ENCODE measurements around the gene PTP4A2. TPM values are rescaled to one million over a fixed set of nuclear protein-coding genes. Genes with fewer than 3 reads are reported as not detected.

Gene PTP4A2
- total and polyA plus RNA-seq, 2 of the 13 experiments (the other 11 are each of a cell fraction or from before 2014, with no cell fraction given) = 173 to 225 TPM

GRCh38 chr1:31906557-31906956, 31.6 kb downstream of the PTP4A2 start:
- 100% methylated on average over 2 of the region's 2 CpGs for WGBS (ENCODE audit: low lambda C conversion rate)

More at GRCh38 chr1:31906557-31906956, 31.6 kb downstream of the PTP4A2 start:
- ATAC-seq = no peak
- H2AFZ ChIP-seq (ENCODE audit: low read length) = no peak overlapping the region
- no peaks in the 10 kb centered on the region for H3K9me3 ChIP-seq (ENCODE audit: low read length)
- H4K20me1 ChIP-seq (ENCODE audit: insufficient read depth, low read length) = no peaks in the 10 kb centered on the region
- no peaks in the 10 kb centered on the region for H3K27me3 ChIP-seq (ENCODE audit: control insufficient read depth in 1 of 2, insufficient read depth in 2 of 2, low read length in 2 of 2)
- no peaks in the 10 kb centered on the region for H3K79me2 ChIP-seq (ENCODE audit: insufficient read depth, low read length)
- in situ Hi-C loops (cut with HindIII; ENCODE audit: extremely low pct_ligation_motif_present, low pct_unique_long_range_greater_than_20kb) = no loop called here
- DNase-seq (ENCODE audit: low spot score) = no peak
- POLR2A ChIA-PET = no interaction called here
- intact Hi-C loops (cut with micrococcal nuclease; ENCODE audit: unreplicated experiment) = no loop called here
- no peak overlapping the region for H3K4me2 ChIP-seq (ENCODE audit: low read depth, low read length)
- BruUV-seq (replicated peaks) = no TSS peak
- no peak overlapping the region for H3K27ac ChIP-seq (ENCODE audit: extremely low read length, insufficient read depth, low read length)
- FAIRE-seq = no peak
- H3K4me1 ChIP-seq (ENCODE audit: insufficient read depth, low read length) = peaks cover 24% of the 10 kb centered on the region
- CTCF ChIA-PET (ENCODE audit: low intra/inter-chr PET ratio, low total read pairs) = no interaction called here
- no peak overlapping the region for H3K4me3 ChIP-seq (replicated peaks in 1 of 3; ENCODE audit: insufficient read depth in 1 of 3, low read depth in 2 of 3, low read length in 3 of 3)
- no peak for TF ChIP-seq HIVEP1 (CRISPR knock-in tag; IDR thresholded peaks at IDR 0.05)
- TF ChIP-seq ZNF724P (CRISPR knock-in tag; IDR thresholded peaks at IDR 0.05; ENCODE audit: borderline replicate concordance) = no peak
- no peak for TF ChIP-seq PCBP1 (IDR thresholded peaks at IDR 0.05; ENCODE audit: borderline replicate concordance, low read depth, low read length)
- TF ChIP-seq ELK4 (CRISPR knock-in tag; IDR thresholded peaks at IDR 0.05; ENCODE audit: borderline replicate concordance) = no peak
- TF ChIP-seq ZBTB46 (CRISPR knock-in tag; IDR thresholded peaks at IDR 0.05; ENCODE audit: borderline replicate concordance) = no peak
- no peak for TF ChIP-seq SMAD3 (CRISPR knock-in tag; IDR thresholded peaks at IDR 0.05)
- no peak for TF ChIP-seq CBFB (CRISPR knock-in tag; IDR thresholded peaks at IDR 0.05)
- TF ChIP-seq ZNF878 (CRISPR knock-in tag; IDR thresholded peaks at IDR 0.05) = no peak
- no peak for TF ChIP-seq PATZ1 (CRISPR knock-in tag; IDR thresholded peaks at IDR 0.05)
- TF ChIP-seq MIXL1 (CRISPR knock-in tag; IDR thresholded peaks at IDR 0.05) = no peak
- TF ChIP-seq ZNF652 (CRISPR knock-in tag; IDR thresholded peaks at IDR 0.05; ENCODE audit: borderline replicate concordance, low read depth) = no peak
- TF ChIP-seq AGO2 (optimal IDR thresholded peaks at IDR 0.05; ENCODE audit: low read depth, low read length) = no peak
- TF ChIP-seq ZNF280B (CRISPR knock-in tag; IDR thresholded peaks at IDR 0.05; ENCODE audit: borderline replicate concordance) = no peak
- TF ChIP-seq THAP7 (CRISPR knock-in tag; IDR thresholded peaks at IDR 0.05) = no peak
- no peak for TF ChIP-seq RXRB (CRISPR knock-in tag; IDR thresholded peaks at IDR 0.05; ENCODE audit: borderline replicate concordance)
- no peak for TF ChIP-seq POLR2AphosphoS2 (IDR thresholded peaks at IDR 0.05; ENCODE audit: low read depth, low read length)
- TF ChIP-seq ZNF563 (CRISPR knock-in tag; IDR thresholded peaks at IDR 0.05) = no peak
- TF ChIP-seq KDM5B (CRISPR knock-in tag; IDR thresholded peaks at IDR 0.05; ENCODE audit: borderline replicate concordance) = no peak
- TF ChIP-seq ZFY (CRISPR knock-in tag; IDR thresholded peaks at IDR 0.05) = no peak
- H3K9ac ChIP-seq (ENCODE audit: insufficient read depth, low read depth, low read length) = no peak overlapping the region
- H3K36me3 ChIP-seq (replicated peaks in 1 of 2; ENCODE audit: control insufficient read depth in 1 of 2, insufficient read depth in 2 of 2, low read length in 2 of 2) = peaks cover 8 to 33% of the 10 kb centered on the region in 2 experiments

All from HepG2 (cell line).